ENCODE data around the gene PDE4B.
"Not testable (repeated sequence)": the region's sequence is repeated elsewhere in the genome, so short reads cannot be mapped to it uniquely, and the experiment has no call there.

Gene PDE4B

GRCh38 chr1:66035616-66036245, 243.0 kb downstream of the PDE4B start:
- no peak for DNase-seq (ENCODE audit: insufficient read length, low spot score)
- FAIRE-seq, result no peak

DNA sequence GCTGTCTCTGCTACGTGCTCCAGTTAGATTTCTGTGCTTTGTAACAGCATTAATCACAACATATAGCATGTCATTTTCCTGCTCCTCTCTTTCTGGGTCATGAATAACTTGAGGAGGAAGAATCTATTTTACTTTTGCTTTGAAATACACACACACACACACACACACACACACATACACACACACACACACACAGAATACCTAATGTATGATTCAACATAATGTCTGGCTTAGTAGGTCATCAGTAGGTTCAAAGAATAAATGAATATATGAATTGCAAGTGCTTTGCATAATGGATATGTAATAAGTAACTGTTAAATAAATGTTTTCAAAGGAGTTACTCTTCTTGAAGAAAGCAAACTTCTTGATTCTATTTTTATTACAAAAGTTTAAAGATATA, 249.0 kb downstream of the PDE4B start:
- DNase-seq (ENCODE audit: insufficient read length, low spot score), result no peak
- FAIRE-seq, result no peak

- no peak for DNase-seq (ENCODE audit: insufficient read length, low spot score)
Observed at GRCh38 chr1:66043186-66043585, 250.5 kb downstream of the PDE4B start.

DNA sequence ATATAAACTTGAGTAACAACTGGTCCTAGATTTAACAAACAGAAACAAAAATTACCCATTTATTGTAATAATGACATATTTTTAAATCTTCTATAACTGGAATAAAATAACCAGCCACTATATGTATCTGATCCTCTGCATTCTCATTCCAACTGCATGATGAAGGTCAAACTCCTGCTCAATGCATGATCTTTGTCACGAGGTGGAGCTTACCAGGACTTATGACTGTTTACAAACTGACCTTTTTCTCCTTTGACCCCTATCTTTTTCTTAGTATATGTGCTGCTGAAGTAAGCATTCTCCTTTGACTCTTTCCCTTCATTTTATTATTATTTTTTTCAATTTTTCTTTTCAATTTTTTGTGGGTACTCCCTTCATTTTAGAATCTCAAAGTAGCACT, 252.2 kb downstream of the PDE4B start:
- FAIRE-seq (no peak), DNase-seq (ENCODE audit: insufficient read length, low spot score) (no peak)

More at GRCh38 chr1:66043186-66043585, 250.5 kb downstream of the PDE4B start:
- no peak for FAIRE-seq

DNA sequence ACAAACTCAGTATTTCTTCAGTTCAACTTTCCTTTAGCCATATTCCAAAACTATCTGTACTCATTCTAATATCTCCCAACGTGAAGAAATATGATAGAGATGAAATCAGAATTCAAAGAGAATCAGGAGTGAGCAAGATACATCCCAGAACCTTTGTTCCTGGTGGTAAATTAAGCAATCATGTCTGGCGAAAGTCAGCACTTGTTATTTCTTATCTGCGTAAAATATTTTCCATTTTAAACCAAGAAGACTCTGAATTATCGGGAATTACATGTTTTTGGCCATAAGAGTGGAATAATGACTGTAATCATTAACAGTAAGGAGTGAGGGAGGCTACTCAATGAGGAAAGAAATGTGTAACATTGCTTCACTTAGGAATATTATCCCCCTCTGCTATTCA, 253.7 kb downstream of the PDE4B start:
- FAIRE-seq (no peak), DNase-seq (ENCODE audit: insufficient read length, low spot score) (no peak)

- DNase-seq (ENCODE audit: insufficient read length, low spot score) (no peak), FAIRE-seq (no peak)
Observed at GRCh38 chr1:66048011-66048410, 255.3 kb downstream of the PDE4B start.

GRCh38 chr1:66050123-66050522, 257.4 kb downstream of the PDE4B start:
- FAIRE-seq, result no peak
- no peak for DNase-seq (ENCODE audit: insufficient read length, low spot score)

DNA sequence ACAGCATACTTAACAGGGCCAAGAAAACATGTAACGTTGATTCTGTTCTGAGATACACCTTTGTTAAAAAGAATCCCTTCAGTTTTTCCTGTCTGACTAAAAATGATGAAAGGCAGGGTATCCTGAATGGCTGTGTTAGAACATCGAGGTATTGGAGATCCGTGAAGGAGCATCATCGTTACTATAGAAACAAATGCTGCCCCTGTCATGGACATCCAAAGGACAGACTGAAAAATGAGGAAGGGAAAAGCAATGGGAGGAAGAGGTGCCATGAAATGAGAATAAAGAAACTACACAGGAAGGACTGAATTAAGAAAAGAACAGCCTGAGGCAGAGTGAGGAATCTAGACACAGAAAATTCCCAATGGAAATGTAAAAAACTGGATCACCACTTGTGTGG, 257.9 kb downstream of the PDE4B start:
- no peak for FAIRE-seq

DNA sequence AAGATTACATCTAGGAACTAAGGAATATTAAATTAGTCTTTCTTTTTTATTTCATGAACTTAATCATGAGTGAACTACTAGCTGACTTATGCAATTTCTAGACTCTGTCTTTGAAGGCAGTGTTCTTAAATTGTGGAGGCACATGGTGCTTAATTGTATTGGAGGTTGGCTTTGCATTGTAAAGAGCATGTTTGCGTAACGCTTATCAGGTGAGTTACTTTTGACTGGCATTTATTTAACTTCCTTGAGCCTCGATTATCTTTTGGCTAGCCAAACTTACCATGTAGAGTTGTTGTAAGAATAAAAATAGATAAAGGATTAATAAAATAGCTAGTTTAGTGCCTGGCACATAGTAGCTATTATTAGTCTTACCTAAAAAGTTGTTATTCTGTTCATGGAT, 262.4 kb downstream of the PDE4B start:
- no peak for DNase-seq (ENCODE audit: insufficient read length, low spot score)
- FAIRE-seq, result no peak

More for the DNA sequence above, 257.9 kb downstream of the PDE4B start:
- DNase-seq (ENCODE audit: insufficient read length, low spot score), result no peak

- FAIRE-seq, result not testable (repeated sequence)
Observed at GRCh38 chr1:66057448-66057847, 264.8 kb downstream of the PDE4B start.

DNA sequence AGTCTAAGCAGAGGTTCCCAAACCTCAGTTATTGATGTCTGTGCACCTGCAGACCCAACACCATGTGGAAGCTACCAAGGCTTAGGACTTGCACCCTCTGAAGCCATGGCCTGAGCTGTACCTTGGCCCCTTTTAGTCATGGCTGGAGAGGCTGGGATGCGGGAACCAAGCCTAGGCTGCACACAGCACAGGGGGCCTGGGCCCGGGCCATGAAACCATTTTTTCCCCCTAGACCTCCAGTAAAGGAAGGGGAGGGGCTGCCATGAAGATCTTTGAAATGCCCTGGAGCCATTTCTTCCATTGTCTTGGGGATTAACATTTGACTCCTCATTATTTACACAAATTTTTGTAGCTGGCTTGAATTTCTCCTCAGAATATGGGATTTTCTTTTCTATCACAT, 265.9 kb downstream of the PDE4B start:
- FAIRE-seq (no peak), DNase-seq (ENCODE audit: insufficient read length, low spot score) (no peak)

More at GRCh38 chr1:66057448-66057847, 264.8 kb downstream of the PDE4B start:
- not testable (repeated sequence) for DNase-seq (ENCODE audit: insufficient read length, low spot score)

GRCh38 chr1:66067219-66067618, 274.5 kb downstream of the PDE4B start:
- not testable (repeated sequence) for FAIRE-seq; DNase-seq (ENCODE audit: insufficient read length, low spot score)

- DNase-seq (ENCODE audit: insufficient read length, low spot score) (no peak), FAIRE-seq (no peak)
Observed at GRCh38 chr1:66069976-66070876, 277.5 kb downstream of the PDE4B start.

DNA sequence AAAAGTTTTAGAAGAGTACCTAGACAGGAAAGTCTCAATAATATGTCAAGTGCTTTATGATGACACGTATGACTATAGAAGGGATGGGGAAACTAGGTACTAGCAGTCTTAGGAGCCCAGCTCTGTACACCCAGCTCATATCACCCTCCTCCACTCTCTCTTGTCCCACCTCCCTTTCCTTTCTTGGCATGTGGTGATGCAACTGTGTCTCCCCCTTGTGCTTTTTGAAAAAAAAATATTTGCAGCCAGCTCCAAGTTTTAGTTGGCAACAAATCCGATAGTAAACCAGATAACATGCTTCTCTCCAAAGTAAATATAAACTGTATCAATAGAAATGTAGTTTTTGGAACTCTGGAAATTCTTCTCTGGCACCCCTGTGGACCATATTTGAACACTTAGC, 280.7 kb downstream of the PDE4B start:
- FAIRE-seq (no peak), DNase-seq (ENCODE audit: insufficient read length, low spot score) (no peak)

DNA sequence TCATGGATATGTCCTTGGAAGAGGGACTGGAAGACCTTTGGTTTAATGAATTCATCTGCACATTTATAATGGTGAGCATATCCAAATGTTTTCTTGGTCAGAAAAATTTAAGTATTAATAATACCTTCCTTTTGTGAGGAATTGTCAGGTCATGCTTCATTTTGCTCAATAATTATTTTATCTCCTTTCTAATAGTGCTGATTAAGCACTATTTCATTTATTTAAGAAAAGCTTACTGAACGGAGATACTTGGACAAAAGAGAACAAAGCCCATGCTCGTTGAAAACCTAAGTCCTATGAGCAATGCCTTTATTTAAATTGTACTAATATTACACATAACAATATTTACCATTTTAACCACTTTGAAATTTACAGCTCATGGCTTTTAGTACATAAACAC, 281.5 kb downstream of the PDE4B start:
- DNase-seq (ENCODE audit: insufficient read length, low spot score), result no peak
- no peak for FAIRE-seq

- DNase-seq (ENCODE audit: insufficient read length, low spot score) (no peak), FAIRE-seq (no peak)
Observed at GRCh38 chr1:66078412-66078811, 285.7 kb downstream of the PDE4B start.

GRCh38 chr1:66083003-66083402, 290.3 kb downstream of the PDE4B start:
- FAIRE-seq, result no peak

DNA sequence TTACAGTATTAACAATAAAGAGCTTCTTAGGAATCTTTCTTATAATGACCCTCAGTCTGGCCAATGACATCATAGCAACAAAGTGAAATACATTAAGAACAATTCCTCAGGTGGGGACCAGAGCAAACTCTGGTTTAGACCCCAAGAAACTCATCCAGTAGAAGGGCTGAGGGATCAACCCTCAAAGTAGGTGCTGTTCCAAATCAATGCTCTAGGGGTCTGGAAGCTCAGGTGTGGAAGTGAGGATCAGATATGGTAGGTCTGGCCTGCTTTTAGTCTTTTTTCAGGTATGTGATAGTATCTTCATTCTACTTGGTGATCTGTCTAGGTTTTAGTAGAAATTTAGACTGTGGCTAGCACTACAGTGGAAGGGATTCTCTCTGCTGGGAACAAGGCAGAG, 291.7 kb downstream of the PDE4B start:
- no peak for DNase-seq (ENCODE audit: insufficient read length, low spot score)
- FAIRE-seq, result no peak

More at GRCh38 chr1:66083003-66083402, 290.3 kb downstream of the PDE4B start:
- DNase-seq (ENCODE audit: insufficient read length, low spot score), result no peak

DNA sequence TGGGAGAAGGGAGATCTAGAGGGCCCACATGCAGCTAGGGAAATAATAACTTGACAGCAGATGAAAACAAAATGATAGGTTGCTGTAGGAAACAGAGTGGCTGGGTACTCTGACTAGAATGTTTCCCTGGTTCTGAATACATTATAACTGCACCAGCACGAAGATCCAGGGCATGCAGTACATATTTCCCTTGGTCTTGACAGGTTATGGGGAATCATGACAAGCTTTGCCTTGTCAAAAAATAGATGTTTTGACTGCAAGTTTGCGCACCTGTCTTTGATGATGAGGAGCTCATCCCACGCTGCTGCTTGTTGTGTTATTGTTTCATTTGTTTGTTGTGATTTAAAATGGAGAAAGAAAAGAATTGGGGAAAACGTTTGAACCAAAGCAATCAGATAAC, 292.9 kb downstream of the PDE4B start:
- FAIRE-seq (no peak), DNase-seq (ENCODE audit: insufficient read length, low spot score) (no peak)

DNA sequence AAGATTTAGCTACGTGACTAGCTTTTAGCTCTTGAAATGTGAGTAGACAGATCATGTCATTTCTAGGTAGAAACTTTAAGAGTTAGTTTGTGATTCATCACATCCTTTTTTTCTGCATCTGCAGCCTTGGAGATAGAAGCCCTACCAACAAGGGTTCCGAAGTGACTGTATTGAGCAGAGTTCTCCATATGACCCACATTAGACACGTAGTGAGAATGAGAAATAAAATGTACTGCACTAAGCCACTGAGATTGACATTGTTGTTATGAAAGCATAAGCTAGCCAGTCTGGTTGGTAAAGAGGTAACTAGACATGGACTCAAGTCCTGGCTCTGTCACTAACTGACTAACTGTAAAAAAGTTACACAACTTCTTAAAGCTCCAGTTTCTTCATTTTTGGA, 296.1 kb downstream of the PDE4B start:
- FAIRE-seq (no peak), DNase-seq (ENCODE audit: insufficient read length, low spot score) (no peak)

DNA sequence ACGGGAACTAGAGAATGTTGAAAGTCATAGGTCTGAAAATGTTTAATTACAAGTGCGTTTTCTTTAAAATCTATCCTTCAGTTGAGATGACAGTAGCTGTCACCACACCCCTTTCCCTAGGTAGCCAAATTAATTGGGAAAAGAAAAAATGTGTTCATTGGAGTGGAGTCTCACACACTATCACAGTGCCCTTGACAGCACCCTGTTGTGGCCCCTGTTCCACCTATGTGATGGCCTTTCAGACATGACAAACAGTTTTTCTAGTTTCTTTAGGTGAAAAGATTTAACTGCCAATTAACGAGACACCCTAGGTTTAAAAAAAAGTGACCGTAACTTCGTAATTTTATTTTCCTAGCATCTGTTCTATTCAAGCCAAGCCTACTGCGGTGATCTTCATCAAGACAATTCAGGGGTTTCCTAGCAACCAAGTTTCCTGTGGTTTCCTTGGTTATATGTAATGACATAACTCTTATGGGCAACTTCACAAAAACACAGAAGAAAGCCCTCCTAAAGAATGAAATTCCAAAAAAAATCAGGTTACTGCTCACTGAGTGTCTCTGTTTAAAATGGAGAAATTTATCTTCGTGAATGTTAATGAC, 298.3 kb downstream of the PDE4B start:
- no peak for DNase-seq (ENCODE audit: insufficient read length, low spot score)
- no peak for FAIRE-seq

DNA sequence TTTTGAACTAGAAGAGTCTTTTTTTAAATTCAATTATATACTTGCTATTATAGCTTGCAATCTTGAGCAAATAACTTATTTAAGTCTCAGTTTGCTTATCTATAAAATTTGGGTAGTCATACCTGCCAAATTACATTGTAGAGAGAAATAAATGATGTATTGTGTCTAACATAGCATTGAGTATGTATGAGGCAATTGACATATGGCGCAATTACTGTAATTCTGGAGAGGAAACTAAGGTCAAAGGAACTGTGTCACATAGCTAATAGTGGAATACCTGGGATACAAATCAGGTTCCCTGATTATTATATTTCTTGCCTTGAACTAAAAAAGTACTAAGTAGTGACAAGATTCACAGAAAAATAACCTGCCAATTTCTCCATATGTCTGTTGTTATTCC, 302.5 kb downstream of the PDE4B start:
- FAIRE-seq, result no peak
- no peak for DNase-seq (ENCODE audit: insufficient read length, low spot score)

Measured in GM19239 (cell line).